Gastroesophageal sphincter (tissue), 3 donors: ENCODE data around the gene ZNF804B.

Experiments used
- EP300 ChIP-seq: sonication (generic); formaldehyde crosslinking; IDR thresholded peaks from one replicate; pipeline ENCODE4 v1.6.1; 2017; ENCODE audit warnings: antibody characterized with exemption, mild to moderate bottlenecking
- POLR2A ChIP-seq, 2 donors: fragments of 450-650 bp; IDR thresholded peaks; one replicate each; pipeline ENCODE4 v1.6.1; 2017; ENCODE audit warnings: antibody characterized with exemption in 2 of 2, mild to moderate bottlenecking in 2 of 2, moderate library complexity in 1 of 2
- TF ChIP-seq, protein P1 (sequence below), 4 experiments: fragments of 200-600 bp in 2 of 4; fragments of 450-650 bp in 2 of 4; sonication (generic) in 1 of 4; IDR thresholded peaks; one replicate each; pipeline ENCODE4 v1.5.1; 2017 to 2019; ENCODE audit warnings: antibody characterized with exemption in 4 of 4, mild to moderate bottlenecking in 2 of 4, moderate library complexity in 2 of 4

DNA sequence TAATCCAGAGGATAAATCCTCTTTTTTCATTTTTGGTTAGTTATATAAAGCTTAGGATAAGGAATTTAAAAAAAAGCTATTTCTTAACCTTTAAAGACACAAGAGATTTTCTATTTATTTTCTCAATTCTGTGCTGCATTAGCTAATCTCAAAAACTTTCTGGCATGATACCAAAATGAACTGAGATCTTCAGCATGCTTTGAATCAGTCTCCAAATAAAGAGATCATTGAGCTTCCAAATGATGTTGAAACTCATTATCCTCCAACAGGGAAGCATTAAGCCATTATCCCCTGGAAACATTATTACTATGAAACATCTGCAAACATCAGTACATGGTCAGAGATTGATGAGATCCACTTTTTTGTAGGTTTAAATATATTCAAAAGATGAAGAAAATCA is 386.3 kb downstream of the ZNF804B start:
- no peak for TF ChIP-seq POLR2A (IDR thresholded peaks at IDR 0.05)
- TF ChIP-seq, protein P1, sequence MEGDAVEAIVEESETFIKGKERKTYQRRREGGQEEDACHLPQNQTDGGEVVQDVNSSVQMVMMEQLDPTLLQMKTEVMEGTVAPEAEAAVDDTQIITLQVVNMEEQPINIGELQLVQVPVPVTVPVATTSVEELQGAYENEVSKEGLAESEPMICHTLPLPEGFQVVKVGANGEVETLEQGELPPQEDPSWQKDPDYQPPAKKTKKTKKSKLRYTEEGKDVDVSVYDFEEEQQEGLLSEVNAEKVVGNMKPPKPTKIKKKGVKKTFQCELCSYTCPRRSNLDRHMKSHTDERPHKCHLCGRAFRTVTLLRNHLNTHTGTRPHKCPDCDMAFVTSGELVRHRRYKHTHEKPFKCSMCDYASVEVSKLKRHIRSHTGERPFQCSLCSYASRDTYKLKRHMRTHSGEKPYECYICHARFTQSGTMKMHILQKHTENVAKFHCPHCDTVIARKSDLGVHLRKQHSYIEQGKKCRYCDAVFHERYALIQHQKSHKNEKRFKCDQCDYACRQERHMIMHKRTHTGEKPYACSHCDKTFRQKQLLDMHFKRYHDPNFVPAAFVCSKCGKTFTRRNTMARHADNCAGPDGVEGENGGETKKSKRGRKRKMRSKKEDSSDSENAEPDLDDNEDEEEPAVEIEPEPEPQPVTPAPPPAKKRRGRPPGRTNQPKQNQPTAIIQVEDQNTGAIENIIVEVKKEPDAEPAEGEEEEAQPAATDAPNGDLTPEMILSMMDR (IDR thresholded peaks at IDR 0.05), result no peak
- TF ChIP-seq EP300, result no peak
